Endothelial cell of umbilical vein (primary cell): Measurements from ENCODE around the gene DHRS7B. TPM values are rescaled to one million over a fixed set of nuclear protein-coding genes. Genes with fewer than 3 reads are reported as not detected.

Experiments used
- BruUV-seq: library from RNA; stranded (reverse); fragments of 400-500 nt; replicated peaks from 2 replicates; lab custom pipeline; 2021; lab: Mats Ljungman, UMichigan
- CTCF ChIA-PET: fragments of 300-600, 350-600 bp; sonication (Branson Sonifier 250); formaldehyde crosslinking; loops from one replicate; lab custom pipeline; 2021; ENCODE audit warnings: antibody characterized with exemption, inconsistent platforms; lab: Charles Lee
- POLR2A ChIA-PET: fragments of 300-600, 350-600 bp; sonication (Branson Sonifier 250); formaldehyde crosslinking; loops from one replicate; lab custom pipeline; 2021; ENCODE audit warnings: antibody characterized with exemption, inconsistent platforms; lab: Charles Lee
- DNase-seq: peaks from one replicate; pipeline ENCODE4 v3.0.0-alpha.2; 2011; ENCODE audit warnings: low read depth, low spot score
- FAIRE-seq: peaks from 2 replicates; lab custom pipeline; 2011; peaks lifted over from hg19 to GRCh38; lab: Jason Lieb, UNC
- H2AFZ ChIP-seq: 2 replicates; pipeline ENCODE4 v1.6.0; 2012; ENCODE audit warnings: low read depth, low read length, control low read depth, inconsistent platforms
- H3K27ac ChIP-seq: 2 replicates; pipeline ENCODE4 v1.5.1; 2011; ENCODE audit warnings: low read depth, mild to moderate bottlenecking, control low read depth, low read length, moderate library complexity; ENCODE audit not compliant: insufficient read depth
- H3K27me3 ChIP-seq, 2 experiments: 2 replicates each; pipeline versions ENCODE4 v1.6.0 to v1.6.1; 2011; ENCODE audit warnings: low read length in 2 of 2, mixed read lengths in 1 of 2; ENCODE audit not compliant: control insufficient read depth in 2 of 2, insufficient read depth in 2 of 2
- H3K36me3 ChIP-seq, 2 experiments: 2 replicates in 1 of 2; 3 replicates in 1 of 2; pipeline ENCODE4 v1.5.1; 2011; ENCODE audit warnings: low read length in 2 of 2, mild to moderate bottlenecking in 1 of 2, moderate library complexity in 1 of 2; ENCODE audit not compliant: control insufficient read depth in 2 of 2, insufficient read depth in 2 of 2; ENCODE audit errors: extremely low read depth in 1 of 2
- H3K4me1 ChIP-seq: 3 replicates; pipeline ENCODE4 v1.5.1; 2011; ENCODE audit warnings: mild to moderate bottlenecking, low read length; ENCODE audit not compliant: control insufficient read depth, insufficient read depth; ENCODE audit errors: extremely low read depth
- H3K4me2 ChIP-seq: 2 replicates; pipeline ENCODE4 v1.6.1; 2011; ENCODE audit warnings: low read length, control low read depth, mixed read lengths; ENCODE audit not compliant: insufficient read depth
- H3K4me3 ChIP-seq, 3 experiments: fragments of 200-600 bp in 1 of 3; sonication (generic), shearing (Covaris generic) in 1 of 3; replicated peaks in 1 of 3; 2 replicates each; pipeline ENCODE4 v1.5.1; 2011 to 2016; ENCODE audit warnings: control low read depth in 3 of 3, low read length in 3 of 3, mild to moderate bottlenecking in 2 of 3, inconsistent platforms in 1 of 3, low read depth in 1 of 3, moderate library complexity in 1 of 3; ENCODE audit not compliant: insufficient read depth in 1 of 3
- H3K79me2 ChIP-seq: 2 replicates; pipeline ENCODE4 v1.6.0; 2012; ENCODE audit warnings: low read length, inconsistent platforms; ENCODE audit not compliant: control insufficient read depth, insufficient read depth
- H3K9ac ChIP-seq: replicated peaks from 2 replicates; pipeline ENCODE3; 2011; ENCODE audit warnings: low read length, control low read depth; ENCODE audit not compliant: insufficient read depth; ENCODE audit errors: extremely low read depth
- H3K9me1 ChIP-seq: replicated peaks from 3 replicates; pipeline ENCODE4 v1.6.0; 2011; ENCODE audit warnings: mild to moderate bottlenecking, low read length; ENCODE audit not compliant: control insufficient read depth, insufficient read depth; ENCODE audit errors: extremely low read depth
- H3K9me3 ChIP-seq: replicated peaks from 2 replicates; pipeline ENCODE4 v1.5.1; 2012; ENCODE audit warnings: low read length, inconsistent platforms; ENCODE audit not compliant: control insufficient read depth, insufficient read depth
- H4K20me1 ChIP-seq: replicated peaks from 2 replicates; pipeline ENCODE3; 2011; ENCODE audit warnings: mild to moderate bottlenecking, low read length; ENCODE audit not compliant: control insufficient read depth, insufficient read depth; ENCODE audit errors: extremely low read depth
- EZH2 ChIP-seq: IDR thresholded peaks from 2 replicates; pipeline ENCODE4 v1.6.1; 2012; ENCODE audit warnings: borderline replicate concordance, low read depth, mild to moderate bottlenecking, moderate library complexity, low read length, inconsistent platforms; ENCODE audit not compliant: severe bottlenecking
- FOS ChIP-seq: IDR thresholded peaks from 2 replicates; pipeline ENCODE4 v1.6.1; 2011; ENCODE audit warnings: mild to moderate bottlenecking, low read length, moderate library complexity, borderline replicate concordance; ENCODE audit not compliant: insufficient read depth
- GATA2 ChIP-seq: IDR thresholded peaks from 2 replicates; pipeline ENCODE4 v1.7.0; 2011; ENCODE audit warnings: low read depth, mild to moderate bottlenecking, moderate library complexity, mixed read lengths, low read length; ENCODE audit not compliant: insufficient read length, insufficient read depth
- JUN ChIP-seq: IDR thresholded peaks from 2 replicates; pipeline ENCODE4 v1.6.1; 2011; ENCODE audit warnings: borderline replicate concordance, low read depth; ENCODE audit not compliant: insufficient read length, insufficient read depth
- MAX ChIP-seq: IDR thresholded peaks from 2 replicates; pipeline ENCODE4 v1.6.1; 2011; ENCODE audit not compliant: insufficient read depth, insufficient read length
- MYC ChIP-seq: IDR thresholded peaks from one replicate; pipeline ENCODE4 v1.6.1; 2011; ENCODE audit warnings: mild to moderate bottlenecking, low read depth, low read length
- POLR2A ChIP-seq: IDR thresholded peaks from 2 replicates; pipeline ENCODE4 v1.6.1; 2012; ENCODE audit warnings: low read depth, mild to moderate bottlenecking, control low read depth, low read length
- POLR2AphosphoS5 ChIP-seq: IDR thresholded peaks from 2 replicates; pipeline ENCODE4 v1.6.1; 2012; ENCODE audit warnings: low read depth, mild to moderate bottlenecking, control low read depth, low read length, moderate library complexity; ENCODE audit not compliant: insufficient read depth
- dilution Hi-C: fragments of 300-500 bp; cut with MboI; formaldehyde crosslinking; loops from one replicate; pipeline ENCODE4 v1.15.0; 2019; ENCODE audit warnings: low sequenced_read_pairs; ENCODE audit not compliant: extremely low pct_ligation_motif_present
- intact Hi-C: fragments of 100-400 bp; cut with micrococcal nuclease; formaldehyde crosslinking; loops from one replicate; pipeline ENCODE4 v1.10.0; 2022
- polyA plus RNA-seq, 4 experiments: library from polyadenylated mRNA; depleted of rRNA in 3 of 4; stranded (reverse) in 3 of 4; unstranded in 1 of 4; fragments of >200 nt; gene quantifications; 2 replicates each; pipeline versions ENCODE4 v1.2.1 to v1.2.3, GENCODE V29; 2011 to 2012; ENCODE audit warnings: missing spikeins in 1 of 4
- total RNA-seq: library from RNA; stranded (reverse); gene quantifications from 2 replicates; pipeline ENCODE4 v1.2.3, GENCODE V29; 2021
- TF ChIP-seq, protein P1 (sequence below), 2 donors: IDR thresholded peaks; 1 replicate in 1 of 2; 2 replicates in 1 of 2; pipeline ENCODE4 v1.5.1; 2011; ENCODE audit warnings: low read length in 2 of 2, mild to moderate bottlenecking in 2 of 2, moderate library complexity in 2 of 2, control low read depth in 1 of 2, inconsistent platforms in 1 of 2, low read depth in 1 of 2; ENCODE audit not compliant: insufficient read depth in 1 of 2; ENCODE audit errors: extremely low read depth in 1 of 2

The DHRS7B gene
- total and polyA plus RNA-seq, 2 donors (not counting 3 experiments of a cell fraction or from before 2014, with no cell fraction given): 14.0 to 28.1 TPM

GRCh38 chr17:21077281-21077680 lies 49.5 kb upstream of the DHRS7B start:
- Histone ChIP-seq H4K20me1 (no peaks in the 10 kb centered on the region), H3K79me2 (no peaks in the 10 kb centered on the region), H3K4me1 (no peaks in the 10 kb centered on the region), H3K9me1 (no peaks in the 10 kb centered on the region), H3K9me3 (no peaks in the 10 kb centered on the region), H3K4me3 (no peak overlapping the region), H3K27me3 (peaks cover 4 to 11% of the 10 kb centered on the region in 2 experiments), H3K9ac (no peak overlapping the region), H3K4me2 (no peak overlapping the region), H3K36me3 (no peaks in the 10 kb centered on the region), H3K27ac (no peak overlapping the region), H2AFZ (no peak overlapping the region)
- no peak for TF ChIP-seq MAX
- TF ChIP-seq FOS: no peak
- no peak for TF ChIP-seq GATA2
- TF ChIP-seq, protein P1, sequence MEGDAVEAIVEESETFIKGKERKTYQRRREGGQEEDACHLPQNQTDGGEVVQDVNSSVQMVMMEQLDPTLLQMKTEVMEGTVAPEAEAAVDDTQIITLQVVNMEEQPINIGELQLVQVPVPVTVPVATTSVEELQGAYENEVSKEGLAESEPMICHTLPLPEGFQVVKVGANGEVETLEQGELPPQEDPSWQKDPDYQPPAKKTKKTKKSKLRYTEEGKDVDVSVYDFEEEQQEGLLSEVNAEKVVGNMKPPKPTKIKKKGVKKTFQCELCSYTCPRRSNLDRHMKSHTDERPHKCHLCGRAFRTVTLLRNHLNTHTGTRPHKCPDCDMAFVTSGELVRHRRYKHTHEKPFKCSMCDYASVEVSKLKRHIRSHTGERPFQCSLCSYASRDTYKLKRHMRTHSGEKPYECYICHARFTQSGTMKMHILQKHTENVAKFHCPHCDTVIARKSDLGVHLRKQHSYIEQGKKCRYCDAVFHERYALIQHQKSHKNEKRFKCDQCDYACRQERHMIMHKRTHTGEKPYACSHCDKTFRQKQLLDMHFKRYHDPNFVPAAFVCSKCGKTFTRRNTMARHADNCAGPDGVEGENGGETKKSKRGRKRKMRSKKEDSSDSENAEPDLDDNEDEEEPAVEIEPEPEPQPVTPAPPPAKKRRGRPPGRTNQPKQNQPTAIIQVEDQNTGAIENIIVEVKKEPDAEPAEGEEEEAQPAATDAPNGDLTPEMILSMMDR (IDR thresholded peaks at IDR 0.05; ENCODE audit: extremely low read depth in 1 of 2, insufficient read depth in 1 of 2, low read depth in 1 of 2, low read length in 2 of 2): no peak
- TF ChIP-seq POLR2AphosphoS5: no peak
- TF ChIP-seq POLR2A: no peak
- no peak for TF ChIP-seq EZH2
- TF ChIP-seq MYC: no peak
- TF ChIP-seq JUN: no peak
- DNase-seq (no peak), FAIRE-seq (no peak)
- no TSS peak for BruUV-seq
- ChIA-PET CTCF (no interaction called here), POLR2A (no interaction called here)
- intact Hi-C loops: no loop called here
- dilution Hi-C loops: no loop called here
